HG03175 (cell line): ENCODE data around the gene OLFM1.

Experiments
- ATAC-seq: cut with Tn5 transposase; IDR thresholded peaks from one replicate; pipeline ENCODE4 v1.9.1; 2021; ENCODE audit warnings: mild to moderate bottlenecking, moderate library complexity; ENCODE audit not compliant: unreplicated experiment

The OLFM1 gene

GRCh38 chr9:135088348-135088978 is 995 bp downstream of the OLFM1 start:
- no peak for ATAC-seq

GRCh38 chr9:135088979-135089847 is 1.7 kb downstream of the OLFM1 start:
- no peak for ATAC-seq

GRCh38 chr9:135090081-135090480 is 2.6 kb downstream of the OLFM1 start:
- no peak for ATAC-seq

- no peak for ATAC-seq
Measured at GRCh38 chr9:135090547-135090946, 3.1 kb downstream of the OLFM1 start.

GRCh38 chr9:135091545-135091944 is 4.1 kb downstream of the OLFM1 start:
- ATAC-seq, result no peak

GRCh38 chr9:135093111-135093510 is 5.6 kb downstream of the OLFM1 start:
- ATAC-seq, result no peak

GRCh38 chr9:135093911-135094584 is 6.6 kb downstream of the OLFM1 start:
- no peak for ATAC-seq

- ATAC-seq, result no peak
Measured at GRCh38 chr9:135095470-135096407, 8.3 kb downstream of the OLFM1 start.

GRCh38 chr9:135096408-135096895 is 9.0 kb downstream of the OLFM1 start:
- ATAC-seq, result no peak

- ATAC-seq, result no peak
Measured at GRCh38 chr9:135098400-135099105, 11.1 kb downstream of the OLFM1 start.

GRCh38 chr9:135099574-135099973 is 12.1 kb downstream of the OLFM1 start:
- no peak for ATAC-seq

- no peak for ATAC-seq
Measured at GRCh38 chr9:135100241-135100681, 12.8 kb downstream of the OLFM1 start.

- ATAC-seq, result no peak
Measured at GRCh38 chr9:135100725-135101410, 13.4 kb downstream of the OLFM1 start.

GRCh38 chr9:135101486-135101885 is 14.0 kb downstream of the OLFM1 start:
- no peak for ATAC-seq

- no peak for ATAC-seq
Measured at GRCh38 chr9:135101926-135102325, 14.5 kb downstream of the OLFM1 start.

GRCh38 chr9:135102331-135102730 is 14.9 kb downstream of the OLFM1 start:
- ATAC-seq, result no peak

- ATAC-seq, result no peak
Measured at GRCh38 chr9:135103001-135103446, 15.6 kb downstream of the OLFM1 start.

GRCh38 chr9:135103931-135104639 is 16.6 kb downstream of the OLFM1 start:
- ATAC-seq, result no peak
